Neural cell (in vitro differentiated cells): Measurements from ENCODE around the gene PPP3CA. TPM values are rescaled to one million over a fixed set of nuclear protein-coding genes. Genes with fewer than 3 reads are reported as not detected.

Source experiments
- H2AFZ ChIP-seq: fragments of 200-600, 300-800 bp; sonication (generic), shearing (Covaris generic); 2 replicates; pipeline ENCODE4 v1.6.0; 2014; ENCODE audit warnings: low read depth, mild to moderate bottlenecking, antibody characterized with exemption, low read length, moderate library complexity
- H3F3A ChIP-seq: fragments of 200-600 bp; shearing (Covaris generic); 2 replicates; pipeline ENCODE4 v1.6.1; 2016; ENCODE audit warnings: mild to moderate bottlenecking, moderate library complexity, mixed read lengths, antibody characterized with exemption, low read length; ENCODE audit not compliant: insufficient read depth, poor library complexity, severe bottlenecking
- H3K27ac ChIP-seq: fragments of 200-600, 300-800 bp; sonication (generic), shearing (Covaris generic); 2 replicates; pipeline ENCODE4 v1.5.1; 2014; ENCODE audit warnings: mild to moderate bottlenecking, low read length, moderate library complexity
- H3K27me3 ChIP-seq: fragments of 300-800, 200-600 bp; sonication (generic), shearing (Covaris generic); 2 replicates; pipeline ENCODE4 v1.6.0; 2014; ENCODE audit warnings: mild to moderate bottlenecking, low read depth, low read length, moderate library complexity; ENCODE audit not compliant: insufficient read depth
- H3K36me3 ChIP-seq: fragments of 300-800, 200-600 bp; sonication (generic), shearing (Covaris generic); 2 replicates; pipeline ENCODE4 v1.5.1; 2014; ENCODE audit warnings: mild to moderate bottlenecking, antibody characterized with exemption, low read length, moderate library complexity; ENCODE audit not compliant: insufficient read depth
- H3K4me2 ChIP-seq: fragments of 300-800, 200-600 bp; sonication (generic), shearing (Covaris generic); 2 replicates; pipeline ENCODE4 v1.6.0; 2014; ENCODE audit warnings: mild to moderate bottlenecking, low read length
- H3K4me3 ChIP-seq: fragments of 300-800, 200-600 bp; sonication (generic), shearing (Covaris generic); 2 replicates; pipeline ENCODE4 v1.5.1; 2014; ENCODE audit warnings: mild to moderate bottlenecking, low read length, moderate library complexity
- H3K79me2 ChIP-seq: fragments of 200-600 bp; shearing (Covaris generic); replicated peaks from 2 replicates; pipeline ENCODE4 v1.6.0; 2014; ENCODE audit warnings: mild to moderate bottlenecking, low read length, moderate library complexity; ENCODE audit not compliant: insufficient read depth
- H3K9ac ChIP-seq: fragments of 300-800, 200-600 bp; sonication (generic), shearing (Covaris generic); 2 replicates; pipeline ENCODE4 v1.6.1; 2016; ENCODE audit warnings: mild to moderate bottlenecking, low read length, mixed read lengths
- H3K9me2 ChIP-seq: fragments of 200-600 bp; shearing (Covaris generic); 2 replicates; pipeline ENCODE4 v1.6.1; 2016; ENCODE audit warnings: mild to moderate bottlenecking, low read length, mixed read lengths; ENCODE audit not compliant: insufficient read depth
- H3K9me3 ChIP-seq: fragments of 200-600, 300-800 bp; sonication (generic), shearing (Covaris generic); 2 replicates; pipeline ENCODE4 v1.6.1; 2016; ENCODE audit warnings: mild to moderate bottlenecking, mixed run types, low read length, moderate library complexity, mixed read lengths
- H4K20me1 ChIP-seq: fragments of 200-600 bp; shearing (Covaris generic); 2 replicates; pipeline ENCODE4 v1.6.1; 2016; ENCODE audit warnings: mild to moderate bottlenecking, mixed run types; ENCODE audit not compliant: insufficient read depth
- EP300 ChIP-seq: fragments of 450-650 bp; conservative IDR thresholded peaks from 2 replicates; pipeline ENCODE4 v1.6.1; 2014; ENCODE audit warnings: antibody characterized with exemption, mild to moderate bottlenecking, moderate library complexity; ENCODE audit not compliant: poor library complexity, severe bottlenecking
- EZH2 ChIP-seq: fragments of 200-600, 300-800 bp; shearing (Covaris generic), sonication (generic); IDR thresholded peaks from 2 replicates; pipeline ENCODE4 v1.6.1; 2014; ENCODE audit warnings: antibody characterized with exemption, low read length, borderline replicate concordance, mild to moderate bottlenecking; ENCODE audit not compliant: insufficient read depth, poor library complexity, severe bottlenecking
- MXI1 ChIP-seq: fragments of 450-650 bp; conservative IDR thresholded peaks from 2 replicates; pipeline ENCODE4 v1.6.1; 2014; ENCODE audit warnings: antibody characterized with exemption, mild to moderate bottlenecking; ENCODE audit not compliant: poor library complexity, severe bottlenecking
- POLR2AphosphoS5 ChIP-seq: IDR thresholded peaks from 2 replicates; pipeline ENCODE4 v1.6.1; 2012
- RAD21 ChIP-seq: fragments of 450-650 bp; conservative IDR thresholded peaks from 2 replicates; pipeline ENCODE4 v1.6.1; 2014; ENCODE audit warnings: antibody characterized with exemption, mild to moderate bottlenecking, moderate library complexity
- SMC3 ChIP-seq: fragments of 450-650 bp; conservative IDR thresholded peaks from 2 replicates; pipeline ENCODE4 v1.6.1; 2014; ENCODE audit warnings: antibody characterized with exemption, mild to moderate bottlenecking, moderate library complexity; ENCODE audit not compliant: poor library complexity
- TAF1 ChIP-seq: IDR thresholded peaks from 2 replicates; pipeline ENCODE4 v1.6.1; 2012; ENCODE audit warnings: low read depth
- polyA plus RNA-seq: library from polyadenylated mRNA; depleted of rRNA; stranded (reverse); fragments of >200 nt; gene quantifications from 2 replicates; pipeline ENCODE4 v1.2.3, GENCODE V29; 2014
- TF ChIP-seq, protein P1 (sequence below): fragments of 450-650 bp; IDR thresholded peaks from 2 replicates; pipeline ENCODE4 v1.5.1; 2014; ENCODE audit warnings: antibody characterized with exemption, mild to moderate bottlenecking, moderate library complexity; ENCODE audit not compliant: poor library complexity, severe bottlenecking
- TF ChIP-seq, protein P2 (sequence below): IDR thresholded peaks from 2 replicates; pipeline ENCODE4 v1.6.1; 2012; ENCODE audit warnings: borderline replicate concordance

The PPP3CA gene
- polyA plus RNA-seq, 1 donor from 2014 or later: 78.2 TPM

DNA sequence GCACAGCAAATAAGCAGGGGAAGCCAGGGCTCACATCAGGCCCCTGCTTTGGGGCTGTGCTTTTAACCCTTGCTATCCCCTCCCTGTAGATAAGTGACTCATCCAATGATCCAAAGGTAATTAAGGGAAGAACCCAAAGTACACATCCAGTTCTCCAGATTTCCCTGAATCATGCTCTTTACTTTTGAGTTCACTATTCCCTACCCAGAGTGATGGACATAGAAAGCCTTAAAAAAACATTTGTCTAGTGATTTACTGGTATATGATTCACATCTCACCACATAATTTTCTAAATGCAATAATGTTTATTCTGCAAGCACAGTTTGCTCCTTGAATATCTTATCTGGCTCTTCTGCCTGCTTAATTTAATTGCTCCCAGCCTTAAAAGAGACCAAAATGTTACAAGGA, 136.2 kb downstream of the PPP3CA start:
- H3K9me2 ChIP-seq: no peaks in the 10 kb centered on the region
- H3K9ac ChIP-seq: no peak overlapping the region
- no peak overlapping the region for H3K27ac ChIP-seq
- no peak overlapping the region for H2AFZ ChIP-seq
- no peak overlapping the region for H3K4me3 ChIP-seq
- H3K4me2 ChIP-seq: no peak overlapping the region
- H3K27me3 ChIP-seq: no peaks in the 10 kb centered on the region
- H3K9me3 ChIP-seq: no peaks in the 10 kb centered on the region
- H3F3A ChIP-seq: no peaks in the 10 kb centered on the region
- H3K79me2 ChIP-seq: peaks cover 24% of the 10 kb centered on the region
- H3K36me3 ChIP-seq: no peaks in the 10 kb centered on the region
- TF ChIP-seq EZH2 (no peak), MXI1 (no peak), SMC3 (no peak), EP300 (no peak), TAF1 (no peak), POLR2AphosphoS5 (no peak), RAD21 (no peak)
- TF ChIP-seq, protein P1, sequence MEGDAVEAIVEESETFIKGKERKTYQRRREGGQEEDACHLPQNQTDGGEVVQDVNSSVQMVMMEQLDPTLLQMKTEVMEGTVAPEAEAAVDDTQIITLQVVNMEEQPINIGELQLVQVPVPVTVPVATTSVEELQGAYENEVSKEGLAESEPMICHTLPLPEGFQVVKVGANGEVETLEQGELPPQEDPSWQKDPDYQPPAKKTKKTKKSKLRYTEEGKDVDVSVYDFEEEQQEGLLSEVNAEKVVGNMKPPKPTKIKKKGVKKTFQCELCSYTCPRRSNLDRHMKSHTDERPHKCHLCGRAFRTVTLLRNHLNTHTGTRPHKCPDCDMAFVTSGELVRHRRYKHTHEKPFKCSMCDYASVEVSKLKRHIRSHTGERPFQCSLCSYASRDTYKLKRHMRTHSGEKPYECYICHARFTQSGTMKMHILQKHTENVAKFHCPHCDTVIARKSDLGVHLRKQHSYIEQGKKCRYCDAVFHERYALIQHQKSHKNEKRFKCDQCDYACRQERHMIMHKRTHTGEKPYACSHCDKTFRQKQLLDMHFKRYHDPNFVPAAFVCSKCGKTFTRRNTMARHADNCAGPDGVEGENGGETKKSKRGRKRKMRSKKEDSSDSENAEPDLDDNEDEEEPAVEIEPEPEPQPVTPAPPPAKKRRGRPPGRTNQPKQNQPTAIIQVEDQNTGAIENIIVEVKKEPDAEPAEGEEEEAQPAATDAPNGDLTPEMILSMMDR: no peak
- TF ChIP-seq, protein P2, sequence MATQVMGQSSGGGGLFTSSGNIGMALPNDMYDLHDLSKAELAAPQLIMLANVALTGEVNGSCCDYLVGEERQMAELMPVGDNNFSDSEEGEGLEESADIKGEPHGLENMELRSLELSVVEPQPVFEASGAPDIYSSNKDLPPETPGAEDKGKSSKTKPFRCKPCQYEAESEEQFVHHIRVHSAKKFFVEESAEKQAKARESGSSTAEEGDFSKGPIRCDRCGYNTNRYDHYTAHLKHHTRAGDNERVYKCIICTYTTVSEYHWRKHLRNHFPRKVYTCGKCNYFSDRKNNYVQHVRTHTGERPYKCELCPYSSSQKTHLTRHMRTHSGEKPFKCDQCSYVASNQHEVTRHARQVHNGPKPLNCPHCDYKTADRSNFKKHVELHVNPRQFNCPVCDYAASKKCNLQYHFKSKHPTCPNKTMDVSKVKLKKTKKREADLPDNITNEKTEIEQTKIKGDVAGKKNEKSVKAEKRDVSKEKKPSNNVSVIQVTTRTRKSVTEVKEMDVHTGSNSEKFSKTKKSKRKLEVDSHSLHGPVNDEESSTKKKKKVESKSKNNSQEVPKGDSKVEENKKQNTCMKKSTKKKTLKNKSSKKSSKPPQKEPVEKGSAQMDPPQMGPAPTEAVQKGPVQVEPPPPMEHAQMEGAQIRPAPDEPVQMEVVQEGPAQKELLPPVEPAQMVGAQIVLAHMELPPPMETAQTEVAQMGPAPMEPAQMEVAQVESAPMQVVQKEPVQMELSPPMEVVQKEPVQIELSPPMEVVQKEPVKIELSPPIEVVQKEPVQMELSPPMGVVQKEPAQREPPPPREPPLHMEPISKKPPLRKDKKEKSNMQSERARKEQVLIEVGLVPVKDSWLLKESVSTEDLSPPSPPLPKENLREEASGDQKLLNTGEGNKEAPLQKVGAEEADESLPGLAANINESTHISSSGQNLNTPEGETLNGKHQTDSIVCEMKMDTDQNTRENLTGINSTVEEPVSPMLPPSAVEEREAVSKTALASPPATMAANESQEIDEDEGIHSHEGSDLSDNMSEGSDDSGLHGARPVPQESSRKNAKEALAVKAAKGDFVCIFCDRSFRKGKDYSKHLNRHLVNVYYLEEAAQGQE: no peak
- H4K20me1 ChIP-seq: no peaks in the 10 kb centered on the region

DNA sequence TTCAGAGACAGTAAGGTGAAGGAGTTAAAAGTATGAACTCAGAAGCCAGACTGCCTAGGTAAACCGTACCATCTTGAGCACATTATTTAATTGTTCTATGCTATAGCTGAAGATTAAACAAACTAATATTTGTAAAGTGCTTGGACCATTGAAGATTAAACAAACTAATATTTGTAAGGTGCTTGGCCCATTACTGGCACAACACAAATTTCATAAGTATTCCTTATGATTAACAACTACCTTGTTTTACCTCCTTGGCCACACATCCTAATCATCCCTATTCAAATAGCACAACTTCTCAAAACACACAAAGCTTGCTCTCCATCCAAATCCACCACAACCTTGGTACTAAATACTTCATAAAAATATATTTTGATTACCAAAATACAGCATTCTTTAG, 137.0 kb downstream of the PPP3CA start:
- Histone ChIP-seq H3K36me3 (no peaks in the 10 kb centered on the region), H3K4me3 (no peak overlapping the region), H3F3A (no peaks in the 10 kb centered on the region), H3K9me3 (no peaks in the 10 kb centered on the region), H3K9me2 (no peaks in the 10 kb centered on the region), H3K9ac (no peak overlapping the region), H2AFZ (no peak overlapping the region), H3K27ac (no peak overlapping the region), H3K79me2 (peaks cover 28% of the 10 kb centered on the region), H3K4me2 (no peak overlapping the region), H4K20me1 (no peaks in the 10 kb centered on the region), H3K27me3 (no peaks in the 10 kb centered on the region)
- no peak for TF ChIP-seq TAF1
- TF ChIP-seq RAD21: no peak
- no peak for TF ChIP-seq MXI1
- TF ChIP-seq, protein P1: no peak
- TF ChIP-seq SMC3: no peak
- TF ChIP-seq, protein P2: no peak
- no peak for TF ChIP-seq EP300
- TF ChIP-seq POLR2AphosphoS5: no peak
- no peak for TF ChIP-seq EZH2
